ENCODE measurements around the gene TRAT1. TPM values are rescaled to one million over a fixed set of nuclear protein-coding genes. Genes with fewer than 3 reads are reported as not detected.

Gene TRAT1
- not detected for polyA plus RNA-seq (2013, experiment 1 of 2)
- not detected for polyA plus RNA-seq (2013, experiment 2 of 2)

- no peak within 1 kb of the TSS for H4K8ac ChIP-seq (ENCODE audit: low read length)
- H2AFZ ChIP-seq (ENCODE audit: low read depth, low read length) = no peak within 1 kb of the TSS
- H3K9me3 ChIP-seq (ENCODE audit: control insufficient read depth, low read length) = no peaks in the 10 kb centered on the region
- WGBS = no CpG with 5 or more reads among the region's 6 CpGs
- H3K4me1 ChIP-seq (ENCODE audit: control insufficient read depth, insufficient read depth, low read depth, low read length) = no peaks in the 10 kb centered on the region
- H4K91ac ChIP-seq (ENCODE audit: low read length) = no peak within 1 kb of the TSS
- no peak for DNase-seq
- H3K36me3 ChIP-seq (ENCODE audit: control insufficient read depth in 1 of 2, insufficient read depth in 2 of 2, low read depth in 1 of 2, low read length in 2 of 2) = no peaks in the 10 kb centered on the region
- no peaks in the 10 kb centered on the region for H3K27me3 ChIP-seq (ENCODE audit: control insufficient read depth in 1 of 2, insufficient read depth in 1 of 2, low read length in 2 of 2)
- H3K79me1 ChIP-seq (replicated peaks; ENCODE audit: low read length, poor library complexity, severe bottlenecking) = no peaks in the 10 kb centered on the region
- no peak within 1 kb of the TSS for H2BK5ac ChIP-seq (ENCODE audit: low read depth, low read length, poor library complexity, severe bottlenecking)
- H3K9ac ChIP-seq (ENCODE audit: low read length) = no peak within 1 kb of the TSS
- H3K27ac ChIP-seq (ENCODE audit: low read length, poor library complexity, severe bottlenecking) = no peak within 1 kb of the TSS
- no peak within 1 kb of the TSS for H3K18ac ChIP-seq (ENCODE audit: low read depth in 1 of 2, low read length in 2 of 2)
- no peak within 1 kb of the TSS for H3K4ac ChIP-seq (ENCODE audit: low read depth in 1 of 2, low read length in 2 of 2)
- H2AK5ac ChIP-seq (ENCODE audit: low read length, severe bottlenecking) = no peak within 1 kb of the TSS
- H3K4me2 ChIP-seq (ENCODE audit: low read length, poor library complexity, severe bottlenecking) = no peak within 1 kb of the TSS
- H3K4me3 ChIP-seq (ENCODE audit: insufficient read depth in 1 of 2, low read depth in 1 of 2, low read length in 2 of 2) = no peak within 1 kb of the TSS
- H2BK15ac ChIP-seq (ENCODE audit: low read depth, poor library complexity, severe bottlenecking) = no peak within 1 kb of the TSS
- H2BK120ac ChIP-seq (ENCODE audit: low read depth, low read length) = no peak within 1 kb of the TSS
- H2BK12ac ChIP-seq (ENCODE audit: low read length in 2 of 2) = no peak within 1 kb of the TSS
- H3K14ac ChIP-seq (ENCODE audit: low read length in 2 of 2) = no peak within 1 kb of the TSS
- no peak within 1 kb of the TSS for H3K23ac ChIP-seq (ENCODE audit: low read length in 2 of 2)
Measured at GRCh38 chr3:108822123-108822897, at the start of gene TRAT1. TSS of gene TRAT1 (plus strand) at chr3:108822786. CDS start at chr3:108822928, 142 bp downstream.

- Histone ChIP-seq H3K4ac (ENCODE audit: low read depth in 1 of 2, low read length in 2 of 2) (no peak overlapping the region), H3K9ac (ENCODE audit: low read length) (no peak overlapping the region), H3K4me1 (ENCODE audit: control insufficient read depth, insufficient read depth, low read depth, low read length) (no peaks in the 10 kb centered on the region), H2BK5ac (ENCODE audit: low read depth, low read length, poor library complexity, severe bottlenecking) (no peak overlapping the region), H3K79me1 (replicated peaks; ENCODE audit: low read length, poor library complexity, severe bottlenecking) (no peaks in the 10 kb centered on the region), H3K27me3 (ENCODE audit: control insufficient read depth in 1 of 2, insufficient read depth in 1 of 2, low read length in 2 of 2) (peaks cover 0 to 5% of the 10 kb centered on the region in 2 experiments), H2BK120ac (ENCODE audit: low read depth, low read length) (no peak overlapping the region), H2AFZ (ENCODE audit: low read depth, low read length) (no peak overlapping the region), H3K27ac (ENCODE audit: low read length, poor library complexity, severe bottlenecking) (no peak overlapping the region), H3K4me2 (ENCODE audit: low read length, poor library complexity, severe bottlenecking) (no peak overlapping the region), H3K23ac (ENCODE audit: low read length in 2 of 2) (no peak overlapping the region), H2BK15ac (ENCODE audit: low read depth, poor library complexity, severe bottlenecking) (no peak overlapping the region), H3K36me3 (ENCODE audit: control insufficient read depth in 1 of 2, insufficient read depth in 2 of 2, low read depth in 1 of 2, low read length in 2 of 2) (no peaks in the 10 kb centered on the region), H3K4me3 (ENCODE audit: insufficient read depth in 1 of 2, low read depth in 1 of 2, low read length in 2 of 2) (no peak overlapping the region), H3K14ac (ENCODE audit: low read length in 2 of 2) (no peak overlapping the region), H3K9me3 (ENCODE audit: control insufficient read depth, low read length) (no peaks in the 10 kb centered on the region), H4K91ac (ENCODE audit: low read length) (no peak overlapping the region), H4K8ac (ENCODE audit: low read length) (no peak overlapping the region), H2AK5ac (ENCODE audit: low read length, severe bottlenecking) (no peak overlapping the region), H3K18ac (ENCODE audit: low read depth in 1 of 2, low read length in 2 of 2) (no peak overlapping the region), H2BK12ac (ENCODE audit: low read length in 2 of 2) (no peak overlapping the region)
- WGBS = no CpG with 5 or more reads among the region's 1 CpG
- no peak for DNase-seq
Measured at GRCh38 chr3:108775649-108776048, 46.9 kb upstream of the TRAT1 start.

GRCh38 chr3:108779496-108779895, 43.1 kb upstream of the TRAT1 start:
- no peak overlapping the region for H3K4ac ChIP-seq (ENCODE audit: low read depth in 1 of 2, low read length in 2 of 2)

GRCh38 chr3:108780235-108780634, 42.4 kb upstream of the TRAT1 start:
- H3K4me3 ChIP-seq (ENCODE audit: insufficient read depth in 1 of 2, low read depth in 1 of 2, low read length in 2 of 2) = no peak overlapping the region
- no peak overlapping the region for H4K91ac ChIP-seq (ENCODE audit: low read length)
- H2BK120ac ChIP-seq (ENCODE audit: low read depth, low read length) = no peak overlapping the region
- H3K18ac ChIP-seq (ENCODE audit: low read depth in 1 of 2, low read length in 2 of 2) = no peak overlapping the region
- H2BK12ac ChIP-seq (ENCODE audit: low read length in 2 of 2) = no peak overlapping the region
- no peak overlapping the region for H3K27ac ChIP-seq (ENCODE audit: low read length, poor library complexity, severe bottlenecking)
- H3K36me3 ChIP-seq (ENCODE audit: control insufficient read depth in 1 of 2, insufficient read depth in 2 of 2, low read depth in 1 of 2, low read length in 2 of 2) = no peaks in the 10 kb centered on the region
- H3K4ac ChIP-seq (ENCODE audit: low read depth in 1 of 2, low read length in 2 of 2) = no peak overlapping the region
- no peak overlapping the region for H3K14ac ChIP-seq (ENCODE audit: low read length in 2 of 2)
- H2AFZ ChIP-seq (ENCODE audit: low read depth, low read length) = no peak overlapping the region
- no peaks in the 10 kb centered on the region for H3K4me1 ChIP-seq (ENCODE audit: control insufficient read depth, insufficient read depth, low read depth, low read length)
- H2BK5ac ChIP-seq (ENCODE audit: low read depth, low read length, poor library complexity, severe bottlenecking) = no peak overlapping the region
- no peaks in the 10 kb centered on the region for H3K27me3 ChIP-seq (ENCODE audit: control insufficient read depth in 1 of 2, insufficient read depth in 1 of 2, low read length in 2 of 2)
- 74% methylated on average over 4 of the region's 4 CpGs for WGBS
- no peak overlapping the region for H3K4me2 ChIP-seq (ENCODE audit: low read length, poor library complexity, severe bottlenecking)
- H3K23ac ChIP-seq (ENCODE audit: low read length in 2 of 2) = no peak overlapping the region
- H4K8ac ChIP-seq (ENCODE audit: low read length) = no peak overlapping the region
- no peak overlapping the region for H2BK15ac ChIP-seq (ENCODE audit: low read depth, poor library complexity, severe bottlenecking)
- H3K79me1 ChIP-seq (replicated peaks; ENCODE audit: low read length, poor library complexity, severe bottlenecking) = no peaks in the 10 kb centered on the region
- no peak overlapping the region for H2AK5ac ChIP-seq (ENCODE audit: low read length, severe bottlenecking)
- no peak for DNase-seq
- no peaks in the 10 kb centered on the region for H3K9me3 ChIP-seq (ENCODE audit: control insufficient read depth, low read length)
- no peak overlapping the region for H3K9ac ChIP-seq (ENCODE audit: low read length)

More at GRCh38 chr3:108779496-108779895, 43.1 kb upstream of the TRAT1 start:
- Histone ChIP-seq H3K9me3 (ENCODE audit: control insufficient read depth, low read length) (no peaks in the 10 kb centered on the region), H3K4me3 (ENCODE audit: insufficient read depth in 1 of 2, low read depth in 1 of 2, low read length in 2 of 2) (no peak overlapping the region), H3K79me1 (replicated peaks; ENCODE audit: low read length, poor library complexity, severe bottlenecking) (no peaks in the 10 kb centered on the region), H3K9ac (ENCODE audit: low read length) (no peak overlapping the region), H2BK15ac (ENCODE audit: low read depth, poor library complexity, severe bottlenecking) (no peak overlapping the region), H3K36me3 (ENCODE audit: control insufficient read depth in 1 of 2, insufficient read depth in 2 of 2, low read depth in 1 of 2, low read length in 2 of 2) (no peaks in the 10 kb centered on the region), H2AFZ (ENCODE audit: low read depth, low read length) (no peak overlapping the region), H2BK12ac (ENCODE audit: low read length in 2 of 2) (no peak overlapping the region), H2AK5ac (ENCODE audit: low read length, severe bottlenecking) (no peak overlapping the region), H4K91ac (ENCODE audit: low read length) (no peak overlapping the region), H2BK120ac (ENCODE audit: low read depth, low read length) (no peak overlapping the region), H2BK5ac (ENCODE audit: low read depth, low read length, poor library complexity, severe bottlenecking) (no peak overlapping the region), H3K27ac (ENCODE audit: low read length, poor library complexity, severe bottlenecking) (no peak overlapping the region), H3K4me2 (ENCODE audit: low read length, poor library complexity, severe bottlenecking) (no peak overlapping the region), H4K8ac (ENCODE audit: low read length) (no peak overlapping the region), H3K27me3 (ENCODE audit: control insufficient read depth in 1 of 2, insufficient read depth in 1 of 2, low read length in 2 of 2) (peaks cover 0 to 2% of the 10 kb centered on the region in 2 experiments), H3K23ac (ENCODE audit: low read length in 2 of 2) (no peak overlapping the region), H3K4me1 (ENCODE audit: control insufficient read depth, insufficient read depth, low read depth, low read length) (no peaks in the 10 kb centered on the region), H3K18ac (ENCODE audit: low read depth in 1 of 2, low read length in 2 of 2) (no peak overlapping the region), H3K14ac (ENCODE audit: low read length in 2 of 2) (no peak overlapping the region)
- WGBS = 89% methylated on average over 2 of the region's 3 CpGs
- DNase-seq = no peak
